HG03575 (cell line): ENCODE results near the gene MAN1A2.
"Not testable (repeated sequence)": the region's sequence is repeated elsewhere in the genome, so short reads cannot be mapped to it uniquely, and the experiment has no call there.

ENCODE experiments used
- ATAC-seq: cut with Tn5 transposase; IDR thresholded peaks from one replicate; pipeline ENCODE4 v1.9.1; 2021; ENCODE audit not compliant: unreplicated experiment, insufficient number of reproducible peaks, low FRiP score; ENCODE audit errors: extremely low read depth

The MAN1A2 gene

DNA sequence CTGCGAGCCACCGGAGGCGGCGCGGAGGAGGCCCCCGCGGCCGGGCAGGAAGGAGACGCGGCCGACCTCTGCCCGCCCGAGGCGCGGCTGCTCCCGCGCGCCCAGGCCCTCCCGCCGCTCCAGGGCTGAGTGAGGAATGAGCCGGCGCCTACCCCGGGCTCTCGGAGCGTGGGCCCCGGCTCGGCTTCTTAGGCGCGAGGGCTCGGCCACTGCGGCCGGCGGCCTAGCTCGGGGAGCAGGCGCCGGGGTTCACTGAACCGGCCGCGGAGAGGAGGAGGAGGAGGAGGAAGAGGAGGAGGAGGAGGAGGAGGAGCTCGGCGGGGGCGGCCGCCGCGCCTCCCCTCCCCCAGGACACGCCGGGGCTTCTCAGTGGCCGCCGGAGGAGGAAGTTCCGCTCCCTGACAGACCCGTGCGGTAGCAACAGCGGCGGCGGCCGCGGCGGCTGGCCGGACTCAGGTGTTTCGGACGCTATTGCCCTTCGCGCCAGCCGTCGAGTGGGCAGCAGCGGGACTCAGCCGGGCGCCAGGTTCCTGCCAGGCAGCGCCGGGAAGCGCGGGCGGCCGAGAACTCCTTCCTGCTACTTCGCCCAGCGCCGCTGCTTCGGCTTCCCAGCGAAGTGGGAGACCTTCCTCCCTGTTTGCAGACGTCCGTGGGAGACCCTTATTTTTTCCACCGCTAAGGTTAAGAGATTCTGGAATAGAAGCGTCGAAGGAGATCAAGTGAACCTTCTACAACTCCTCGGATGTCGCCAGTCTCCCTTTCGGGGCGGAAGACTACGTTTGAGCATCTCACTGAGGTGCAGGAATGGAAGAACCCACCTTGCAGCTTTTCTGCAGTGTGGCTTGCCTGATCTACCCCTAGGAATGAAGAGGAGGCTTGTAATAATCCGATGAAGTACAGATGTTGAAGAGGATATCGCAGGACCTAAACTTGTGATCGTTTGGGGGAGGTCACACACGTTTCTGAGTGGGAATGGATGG, at the start of gene MAN1A2:
MAN1A2 (plus strand) TSS at position 404 of the 980 bp plus-strand sequence. CDS start 735 bp downstream, outside the sequence.
- no peak for ATAC-seq

- ATAC-seq, result no peak
Observed at GRCh38 chr1:117318011-117318410, 49.2 kb upstream of the MAN1A2 start.

GRCh38 chr1:117318426-117318825, 48.8 kb upstream of the MAN1A2 start:
- ATAC-seq, result no peak

GRCh38 chr1:117320515-117320914, 46.7 kb upstream of the MAN1A2 start:
- no peak for ATAC-seq

DNA sequence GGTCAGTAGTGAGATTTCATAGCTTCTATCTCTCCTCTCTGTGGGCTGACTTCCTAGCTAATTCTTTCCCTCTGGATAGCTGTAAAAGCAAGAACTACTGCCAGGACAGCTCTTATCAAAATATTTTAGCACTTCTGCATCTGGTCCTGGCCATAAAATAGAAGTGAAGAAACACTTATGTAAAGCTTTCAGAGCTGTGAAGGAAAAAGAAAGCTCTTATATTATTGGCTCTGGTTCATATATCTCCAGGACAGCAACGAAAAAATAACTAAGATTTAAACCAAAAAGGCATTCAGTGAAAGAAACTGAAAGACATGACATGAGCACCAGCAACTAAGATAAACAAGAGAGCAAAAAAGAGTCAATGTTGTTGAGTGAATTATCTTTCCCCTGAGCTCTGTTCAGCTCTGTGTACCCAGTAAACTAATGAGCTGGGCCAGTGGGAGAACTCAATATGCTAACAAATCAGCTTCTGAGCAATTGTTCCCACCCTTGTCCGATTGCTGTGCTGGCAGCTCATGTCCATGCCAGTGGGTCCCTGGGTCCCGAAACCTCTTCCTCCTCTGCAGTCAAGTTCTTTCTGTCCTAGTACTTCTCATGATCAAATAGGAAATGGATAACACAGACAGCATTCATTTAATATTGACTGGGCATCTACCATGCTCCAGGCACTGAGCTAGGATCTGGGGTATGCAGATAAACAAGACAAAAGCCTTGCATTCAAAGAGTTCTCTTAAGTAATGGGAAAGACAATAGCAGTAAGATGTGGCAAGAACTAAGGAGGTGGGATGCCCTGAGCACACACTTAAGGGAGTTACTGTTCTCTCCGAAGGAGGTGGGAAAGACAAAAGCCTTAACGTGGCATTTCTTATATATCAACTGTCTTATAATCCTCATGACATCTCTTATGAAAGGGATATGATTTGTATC, 45.3 kb upstream of the MAN1A2 start:
- ATAC-seq, result no peak

DNA sequence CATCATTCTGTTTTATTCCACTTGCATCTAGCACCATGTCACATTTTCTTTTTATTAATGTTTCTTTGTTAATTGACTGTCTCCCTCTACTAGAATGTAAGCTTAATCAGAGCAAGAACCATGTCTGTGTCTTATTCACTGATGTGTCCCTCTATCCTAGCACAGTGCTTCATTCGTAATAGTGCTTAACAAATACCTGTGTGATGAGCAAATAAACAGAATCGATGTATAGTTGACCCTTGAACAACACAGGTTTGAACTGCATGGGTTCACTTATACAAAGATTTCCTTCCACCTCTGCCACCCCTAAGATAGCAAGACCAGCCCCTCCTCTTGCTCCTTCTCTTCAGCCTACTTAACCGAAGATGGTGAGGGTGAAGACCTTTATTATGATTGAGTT, 42.9 kb upstream of the MAN1A2 start:
- no peak for ATAC-seq

- ATAC-seq, result not testable (repeated sequence)
Observed at GRCh38 chr1:117326035-117326434, 41.2 kb upstream of the MAN1A2 start.

DNA sequence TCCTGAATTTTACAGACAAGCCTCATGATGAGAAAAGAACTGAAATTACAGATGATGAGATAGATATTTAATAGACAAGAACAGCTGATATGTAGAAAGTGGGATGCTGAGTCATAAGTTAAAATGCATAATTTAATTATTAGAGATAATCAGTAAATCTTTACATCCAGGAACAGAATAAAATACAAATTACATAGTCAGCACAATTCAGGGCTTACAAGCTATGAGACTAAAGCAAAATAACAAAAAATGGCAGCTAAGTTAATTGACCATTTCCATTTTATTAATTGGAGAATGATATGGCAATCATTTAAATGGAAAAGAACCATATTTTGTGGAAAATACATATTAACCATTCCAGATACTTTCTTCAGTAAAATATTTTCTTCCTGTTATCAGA, 40.2 kb upstream of the MAN1A2 start:
- no peak for ATAC-seq

DNA sequence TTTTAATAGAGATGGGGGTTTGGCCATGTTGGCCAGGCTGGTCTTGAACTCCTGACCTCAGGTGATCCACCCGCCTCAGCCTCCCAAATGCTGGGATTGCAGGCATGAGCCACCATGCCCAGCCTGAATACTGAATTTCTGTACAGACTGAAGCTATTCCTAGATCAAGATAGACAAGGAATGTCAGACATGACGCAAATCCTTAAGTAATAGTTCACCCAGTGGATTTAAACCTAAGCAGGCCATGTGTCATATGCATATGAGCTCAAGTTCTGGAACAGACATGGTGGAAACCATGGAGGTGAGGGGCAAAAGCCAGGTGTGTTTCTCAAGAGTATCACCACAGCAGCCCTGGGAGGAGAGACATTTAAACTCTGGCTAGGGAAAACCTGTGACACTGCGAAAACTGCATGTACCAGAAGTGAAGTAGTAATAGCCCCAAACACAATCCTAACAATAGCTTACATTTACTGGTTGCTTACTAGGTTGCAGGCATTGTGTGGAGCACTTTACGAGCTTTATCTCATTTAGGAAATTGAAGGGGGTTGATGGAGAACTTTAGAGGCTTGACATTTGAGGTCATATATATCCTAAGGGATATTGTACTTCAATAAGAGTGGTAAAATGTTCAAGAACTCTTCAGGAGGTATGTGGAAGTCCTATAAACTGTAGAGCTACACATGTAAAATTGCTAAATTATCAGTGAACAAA, 31.7 kb upstream of the MAN1A2 start:
- no peak for ATAC-seq

DNA sequence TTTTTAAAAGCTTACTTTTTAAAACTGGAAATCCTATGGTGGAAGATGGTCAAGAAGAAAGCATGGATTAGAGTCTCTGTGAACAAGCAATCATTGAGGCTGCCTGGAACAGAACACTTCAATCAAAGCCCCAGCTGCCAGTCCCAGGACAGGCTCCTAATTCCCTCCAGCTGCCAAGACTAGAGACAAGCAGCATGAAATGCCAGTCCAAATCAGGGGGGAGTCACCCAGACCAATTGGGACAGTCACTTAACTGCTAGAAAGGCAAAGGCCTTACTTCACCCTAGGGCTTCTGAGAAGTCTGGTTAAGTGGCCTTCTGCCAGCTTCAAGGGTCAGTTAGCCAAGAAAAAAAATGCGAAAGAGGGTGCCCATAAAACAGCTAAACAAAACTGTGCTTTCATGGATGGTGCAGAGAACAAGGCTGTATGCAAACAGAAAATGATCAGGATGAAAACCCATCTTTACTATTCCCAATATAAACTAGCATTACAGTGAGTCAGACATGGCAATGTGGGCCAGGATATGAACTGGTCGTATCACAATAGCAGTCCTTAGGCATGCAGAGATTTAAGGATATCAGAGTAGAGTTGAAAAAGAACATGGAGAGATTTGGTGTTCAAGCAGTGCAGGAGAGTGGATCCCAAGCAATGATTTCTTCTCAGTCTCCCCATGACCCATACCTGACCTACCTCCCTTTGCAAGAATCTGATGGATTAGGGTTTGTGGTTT, 31.0 kb upstream of the MAN1A2 start:
- ATAC-seq, result no peak

- ATAC-seq, result no peak
Observed at GRCh38 chr1:117339866-117340700, 27.2 kb upstream of the MAN1A2 start.

DNA sequence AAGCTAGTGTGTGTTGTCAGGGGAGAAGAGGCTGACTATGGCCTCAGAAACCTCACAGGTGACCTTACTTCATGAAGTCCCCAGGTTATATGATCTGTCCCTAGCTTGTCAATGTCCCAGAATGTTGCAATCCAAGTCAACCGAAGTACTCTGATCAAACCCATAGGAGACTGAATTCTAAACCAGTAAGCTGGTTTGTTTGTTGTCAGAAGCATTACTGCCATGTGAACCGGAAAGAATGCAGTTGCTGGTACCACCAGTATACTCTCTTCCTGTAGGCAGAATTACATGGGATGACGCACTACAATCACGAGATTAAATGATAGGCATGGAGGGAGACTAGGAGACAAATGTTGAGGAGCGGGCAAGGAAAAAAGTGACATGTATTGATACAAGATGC, 26.1 kb upstream of the MAN1A2 start:
- no peak for ATAC-seq

GRCh38 chr1:117342397-117342796, 24.9 kb upstream of the MAN1A2 start:
- ATAC-seq, result no peak

GRCh38 chr1:117346206-117346928, 20.9 kb upstream of the MAN1A2 start:
- no peak for ATAC-seq

GRCh38 chr1:117347907-117348306, 19.3 kb upstream of the MAN1A2 start:
- no peak for ATAC-seq

DNA sequence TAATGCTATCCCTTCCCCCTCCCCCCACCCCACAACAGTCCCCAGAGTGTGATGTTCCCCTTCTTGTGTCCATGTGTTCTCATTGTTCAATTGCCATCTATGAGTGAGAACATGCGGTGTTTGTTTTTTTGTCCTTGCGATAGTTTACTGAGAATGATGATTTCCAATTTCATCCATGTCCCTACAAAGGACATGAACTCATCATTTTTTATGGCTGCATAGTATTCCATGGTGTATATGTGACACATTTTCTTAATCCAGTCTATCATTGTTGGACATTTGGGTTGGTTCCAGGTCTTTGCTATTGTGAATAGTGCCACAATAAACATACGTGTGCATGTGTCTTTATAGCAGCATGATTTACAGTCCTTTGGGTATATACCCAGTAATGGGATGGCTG, 14.6 kb upstream of the MAN1A2 start:
- not testable (repeated sequence) for ATAC-seq
